Esophagus squamous epithelium (tissue), 4 donors: ENCODE measurements around the gene PTMS.

Experiments
- POLR2A ChIP-seq, 4 donors: fragments of 450-650 bp; IDR thresholded peaks; one replicate each; pipeline ENCODE4 v1.6.1; 2017; ENCODE audit warnings: antibody characterized with exemption in 4 of 4, mild to moderate bottlenecking in 4 of 4, moderate library complexity in 3 of 4
- TF ChIP-seq, protein P1 (sequence below), 6 experiments: fragments of 450-650 bp in 4 of 6; fragments of 200-600 bp in 2 of 6; sonication (generic) in 2 of 6; IDR thresholded peaks; one replicate each; pipeline ENCODE4 v1.5.1; 2016 to 2019; ENCODE audit warnings: antibody characterized with exemption in 6 of 6, mild to moderate bottlenecking in 4 of 6, moderate library complexity in 4 of 6

DNA sequence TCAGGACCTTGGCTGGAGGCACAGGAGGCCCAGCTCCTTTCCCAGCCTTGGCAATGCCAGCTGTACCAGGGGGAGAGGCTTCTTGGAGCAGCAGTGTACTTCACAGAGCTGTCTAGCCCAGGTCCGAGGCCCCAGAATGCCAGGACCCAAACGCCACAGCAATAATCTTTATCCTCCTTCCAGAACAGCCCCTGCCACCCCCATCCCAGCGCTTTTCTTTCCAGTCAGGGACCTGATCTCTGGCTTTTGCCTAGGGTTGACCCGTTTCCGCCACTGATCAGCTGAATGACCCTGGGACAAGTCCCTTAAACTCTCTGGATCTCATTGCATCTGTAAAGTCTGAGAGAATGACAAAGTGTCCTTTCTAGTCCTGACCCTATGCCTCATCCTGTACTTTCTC lies 11.2 kb downstream of the PTMS start:
- TF ChIP-seq, protein P1, sequence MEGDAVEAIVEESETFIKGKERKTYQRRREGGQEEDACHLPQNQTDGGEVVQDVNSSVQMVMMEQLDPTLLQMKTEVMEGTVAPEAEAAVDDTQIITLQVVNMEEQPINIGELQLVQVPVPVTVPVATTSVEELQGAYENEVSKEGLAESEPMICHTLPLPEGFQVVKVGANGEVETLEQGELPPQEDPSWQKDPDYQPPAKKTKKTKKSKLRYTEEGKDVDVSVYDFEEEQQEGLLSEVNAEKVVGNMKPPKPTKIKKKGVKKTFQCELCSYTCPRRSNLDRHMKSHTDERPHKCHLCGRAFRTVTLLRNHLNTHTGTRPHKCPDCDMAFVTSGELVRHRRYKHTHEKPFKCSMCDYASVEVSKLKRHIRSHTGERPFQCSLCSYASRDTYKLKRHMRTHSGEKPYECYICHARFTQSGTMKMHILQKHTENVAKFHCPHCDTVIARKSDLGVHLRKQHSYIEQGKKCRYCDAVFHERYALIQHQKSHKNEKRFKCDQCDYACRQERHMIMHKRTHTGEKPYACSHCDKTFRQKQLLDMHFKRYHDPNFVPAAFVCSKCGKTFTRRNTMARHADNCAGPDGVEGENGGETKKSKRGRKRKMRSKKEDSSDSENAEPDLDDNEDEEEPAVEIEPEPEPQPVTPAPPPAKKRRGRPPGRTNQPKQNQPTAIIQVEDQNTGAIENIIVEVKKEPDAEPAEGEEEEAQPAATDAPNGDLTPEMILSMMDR (IDR thresholded peaks at IDR 0.05): no peak
- TF ChIP-seq POLR2A (IDR thresholded peaks at IDR 0.05): no peak
